Measurements from ENCODE around the gene CTXND2.

DNA sequence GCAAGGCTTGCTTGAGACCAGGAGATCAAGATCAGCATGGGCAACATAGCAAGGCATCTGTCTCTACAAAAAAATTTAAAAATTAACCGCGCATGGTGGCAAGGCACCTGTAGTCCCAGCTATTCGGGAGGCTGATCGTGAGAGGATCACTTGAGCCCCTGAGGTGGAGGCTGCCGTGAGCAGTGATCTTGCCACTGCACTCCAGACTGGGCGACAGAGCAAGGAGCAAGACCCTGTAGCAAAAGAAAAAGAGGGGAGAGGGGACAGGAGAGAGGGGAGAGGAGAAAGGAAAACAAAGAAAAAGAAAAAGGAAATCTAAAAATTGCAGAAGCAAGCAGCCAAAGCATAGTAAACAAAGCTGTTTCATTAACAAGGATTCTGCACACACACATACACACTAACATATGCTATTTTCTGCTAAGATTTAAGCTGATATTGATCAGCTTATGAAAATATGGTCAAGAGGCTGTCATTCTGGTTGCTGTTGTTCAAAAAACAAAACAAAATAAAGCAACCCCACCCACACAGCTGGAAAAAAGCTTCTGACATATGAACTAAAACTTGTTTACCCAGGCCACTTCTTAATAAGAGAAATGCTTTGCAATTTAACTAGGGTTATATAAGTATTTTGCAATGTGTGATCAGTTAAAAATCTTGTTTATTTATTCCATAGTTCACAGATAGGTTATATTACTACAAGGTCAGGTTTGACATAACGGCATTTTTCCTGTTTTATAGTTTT is 12.3 kb upstream of the CTXND2 start:
- TF ChIP-seq POLR2AphosphoS5 (IDR thresholded peaks at IDR 0.05; ENCODE audit: low read depth, low read length) = no peak
- TF ChIP-seq POLR2A (IDR thresholded peaks at IDR 0.05; ENCODE audit: low read depth, low read length) = no peak
- TF ChIP-seq SPI1 (IDR thresholded peaks at IDR 0.05; ENCODE audit: low read depth, low read length) = no peak
- TF ChIP-seq POU2F2 (IDR thresholded peaks at IDR 0.05; ENCODE audit: low read depth, low read length) = no peak
- TF ChIP-seq TAF1 (IDR thresholded peaks at IDR 0.05; ENCODE audit: low read depth, low read length) = no peak
- no peak for TF ChIP-seq PAX5 (IDR thresholded peaks at IDR 0.05; ENCODE audit: insufficient read depth, low read length, severe bottlenecking)
